Fibroblast of lung (primary cell): Measurements from ENCODE around the gene SAP130. TPM values are rescaled to one million over a fixed set of nuclear protein-coding genes. Genes with fewer than 3 reads are reported as not detected.

ENCODE experiments used
- DNase-seq, 2 donors: peaks; one replicate each; pipeline versions ENCODE4 v3.0.0 to v3.0.0-alpha.2; 2010; ENCODE audit warnings: low read depth in 2 of 2
- H2AFZ ChIP-seq: 2 replicates; pipeline ENCODE4 v1.5.1; 2012; ENCODE audit warnings: low read length, control low read depth, inconsistent platforms
- H3K27ac ChIP-seq: 2 replicates; pipeline ENCODE4 v1.5.1; 2011; ENCODE audit warnings: low read length, control low read depth; ENCODE audit not compliant: insufficient read depth
- H3K27me3 ChIP-seq: 2 replicates; pipeline ENCODE4 v1.5.1; 2011; ENCODE audit warnings: mild to moderate bottlenecking, low read length; ENCODE audit not compliant: control insufficient read depth, insufficient read depth
- H3K36me3 ChIP-seq: 2 replicates; pipeline ENCODE4 v1.5.1; 2011; ENCODE audit warnings: low read length; ENCODE audit not compliant: control insufficient read depth, insufficient read depth
- H3K4me1 ChIP-seq: 2 replicates; pipeline ENCODE4 v1.5.1; 2011; ENCODE audit warnings: low read length; ENCODE audit not compliant: control insufficient read depth, insufficient read depth; ENCODE audit errors: extremely low read depth
- H3K4me2 ChIP-seq: 2 replicates; pipeline ENCODE4 v1.5.1; 2011; ENCODE audit warnings: low read length, control low read depth; ENCODE audit not compliant: insufficient read depth; ENCODE audit errors: extremely low read depth
- H3K4me3 ChIP-seq, 4 experiments: fragments of 200-600 bp in 1 of 4; sonication (generic) in 1 of 4; replicated peaks in 1 of 4; 2 replicates each; pipeline ENCODE4 v1.5.1; 2011 to 2016; ENCODE audit warnings: low read length in 4 of 4, low read depth in 3 of 4, mild to moderate bottlenecking in 3 of 4, control low read depth in 2 of 4, inconsistent platforms in 1 of 4, mixed read lengths in 1 of 4; ENCODE audit not compliant: insufficient read depth in 1 of 4; ENCODE audit errors: control extremely low read depth in 1 of 4
- H3K79me2 ChIP-seq: 2 replicates; pipeline ENCODE4 v1.5.1; 2012; ENCODE audit warnings: mild to moderate bottlenecking, low read length, inconsistent platforms; ENCODE audit not compliant: control insufficient read depth, insufficient read depth
- H3K9ac ChIP-seq: 2 replicates; pipeline ENCODE4 v1.5.1; 2011; ENCODE audit warnings: mild to moderate bottlenecking, low read length, control low read depth; ENCODE audit not compliant: insufficient read depth
- H3K9me3 ChIP-seq: 2 replicates; pipeline ENCODE4 v1.5.1; 2012; ENCODE audit warnings: low read depth, low read length; ENCODE audit not compliant: control insufficient read depth, insufficient read depth
- H4K20me1 ChIP-seq: 2 replicates; pipeline ENCODE4 v1.5.1; 2011; ENCODE audit warnings: low read length; ENCODE audit not compliant: control insufficient read depth, insufficient read depth; ENCODE audit errors: extremely low read depth
- EZH2 ChIP-seq: IDR thresholded peaks from 2 replicates; pipeline ENCODE4 v1.5.1; 2012; ENCODE audit warnings: low read length, control low read depth, mild to moderate bottlenecking; ENCODE audit errors: missing control alignments
- polyA plus RNA-seq, 2 donors: library from polyadenylated mRNA; depleted of rRNA in 1 of 2; stranded (reverse) in 1 of 2; unstranded in 1 of 2; fragments of >200 nt; gene quantifications; 2 replicates each; pipeline ENCODE4 v1.2.1, GENCODE V29; 2011 to 2012; ENCODE audit warnings: missing spikeins in 1 of 2
- total RNA-seq: library from RNA; depleted of rRNA; stranded (reverse); fragments of >200 nt; gene quantifications from 2 replicates; pipeline ENCODE4 v1.2.1, GENCODE V29; 2014
- TF ChIP-seq, protein P1 (sequence below), 2 donors: IDR thresholded peaks in 1 of 2; conservative IDR thresholded peaks in 1 of 2; 1 replicate in 1 of 2; 2 replicates in 1 of 2; pipeline ENCODE4 v1.5.1; 2011 to 2012; ENCODE audit warnings: low read length in 2 of 2, control low read depth in 1 of 2, inconsistent platforms in 1 of 2, low read depth in 1 of 2, mild to moderate bottlenecking in 1 of 2

SAP130 gene
- total and polyA plus RNA-seq, 2 donors (not counting 1 experiment from before 2014, with no cell fraction given): 4.5 to 6.7 TPM

DNA sequence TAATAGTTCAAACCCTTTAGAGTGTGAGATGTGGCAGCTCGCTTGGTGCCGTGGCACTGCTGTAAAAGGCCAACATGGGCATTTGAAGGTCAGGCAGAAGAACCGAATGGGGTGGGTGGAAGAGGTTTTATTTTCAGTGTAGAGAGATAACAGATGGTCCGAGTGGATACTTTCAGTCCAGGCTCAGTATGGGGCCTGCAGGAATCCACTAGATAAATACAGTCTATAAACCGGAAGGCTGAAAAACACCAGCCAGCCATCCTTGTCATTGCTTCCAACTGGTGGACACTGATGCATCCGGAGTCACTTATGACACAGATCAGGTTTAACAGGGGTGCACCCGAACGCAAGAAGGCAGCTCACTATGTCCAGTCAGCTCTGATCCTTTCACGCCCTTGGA, 86.4 kb downstream of the SAP130 start:
- Histone ChIP-seq H3K4me3 (no peak overlapping the region), H3K27me3 (no peaks in the 10 kb centered on the region), H3K4me1 (no peaks in the 10 kb centered on the region), H3K36me3 (peaks cover 5% of the 10 kb centered on the region), H3K79me2 (no peaks in the 10 kb centered on the region), H3K9me3 (no peaks in the 10 kb centered on the region), H3K4me2 (no peak overlapping the region), H3K9ac (no peak overlapping the region), H3K27ac (no peak overlapping the region), H2AFZ (no peak overlapping the region), H4K20me1 (no peaks in the 10 kb centered on the region)
- TF ChIP-seq, protein P1, sequence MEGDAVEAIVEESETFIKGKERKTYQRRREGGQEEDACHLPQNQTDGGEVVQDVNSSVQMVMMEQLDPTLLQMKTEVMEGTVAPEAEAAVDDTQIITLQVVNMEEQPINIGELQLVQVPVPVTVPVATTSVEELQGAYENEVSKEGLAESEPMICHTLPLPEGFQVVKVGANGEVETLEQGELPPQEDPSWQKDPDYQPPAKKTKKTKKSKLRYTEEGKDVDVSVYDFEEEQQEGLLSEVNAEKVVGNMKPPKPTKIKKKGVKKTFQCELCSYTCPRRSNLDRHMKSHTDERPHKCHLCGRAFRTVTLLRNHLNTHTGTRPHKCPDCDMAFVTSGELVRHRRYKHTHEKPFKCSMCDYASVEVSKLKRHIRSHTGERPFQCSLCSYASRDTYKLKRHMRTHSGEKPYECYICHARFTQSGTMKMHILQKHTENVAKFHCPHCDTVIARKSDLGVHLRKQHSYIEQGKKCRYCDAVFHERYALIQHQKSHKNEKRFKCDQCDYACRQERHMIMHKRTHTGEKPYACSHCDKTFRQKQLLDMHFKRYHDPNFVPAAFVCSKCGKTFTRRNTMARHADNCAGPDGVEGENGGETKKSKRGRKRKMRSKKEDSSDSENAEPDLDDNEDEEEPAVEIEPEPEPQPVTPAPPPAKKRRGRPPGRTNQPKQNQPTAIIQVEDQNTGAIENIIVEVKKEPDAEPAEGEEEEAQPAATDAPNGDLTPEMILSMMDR (conservative IDR thresholded peaks at IDR 0.05 in 1 of 2, IDR thresholded peaks at IDR 0.05 in 1 of 2; ENCODE audit: low read depth in 1 of 2, low read length in 2 of 2): no peak
- no peak for TF ChIP-seq EZH2
- DNase-seq: no peak

DNA sequence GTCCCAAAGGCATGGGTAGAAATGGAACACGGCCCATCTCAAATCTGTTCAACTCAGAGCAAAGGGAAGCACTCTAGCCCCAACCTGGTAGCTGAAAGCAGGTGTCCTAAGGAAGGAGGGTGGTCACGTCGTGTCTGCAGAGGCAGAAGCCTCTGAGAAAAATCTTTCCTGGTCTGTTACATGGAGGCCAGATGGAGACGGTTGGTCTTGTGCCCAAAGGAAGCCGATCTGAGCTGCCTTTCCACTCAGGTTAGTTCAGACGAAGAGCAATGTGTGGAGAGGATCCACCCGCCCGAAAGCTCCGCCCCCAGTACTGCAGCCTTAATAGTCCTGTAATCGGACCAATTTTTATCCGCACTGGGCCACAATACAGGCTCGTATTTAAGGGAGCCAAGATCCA, 87.2 kb downstream of the SAP130 start:
- Histone ChIP-seq H3K9ac (no peak overlapping the region), H3K27me3 (no peaks in the 10 kb centered on the region), H3K4me1 (no peaks in the 10 kb centered on the region), H2AFZ (no peak overlapping the region), H3K4me3 (no peak overlapping the region), H4K20me1 (no peaks in the 10 kb centered on the region), H3K9me3 (no peaks in the 10 kb centered on the region), H3K4me2 (no peak overlapping the region), H3K79me2 (no peaks in the 10 kb centered on the region), H3K36me3 (peaks cover 5% of the 10 kb centered on the region), H3K27ac (no peak overlapping the region)
- TF ChIP-seq, protein P1 (conservative IDR thresholded peaks at IDR 0.05 in 1 of 2, IDR thresholded peaks at IDR 0.05 in 1 of 2; ENCODE audit: low read depth in 1 of 2, low read length in 2 of 2): no peak
- no peak for TF ChIP-seq EZH2
- DNase-seq: no peak

DNA sequence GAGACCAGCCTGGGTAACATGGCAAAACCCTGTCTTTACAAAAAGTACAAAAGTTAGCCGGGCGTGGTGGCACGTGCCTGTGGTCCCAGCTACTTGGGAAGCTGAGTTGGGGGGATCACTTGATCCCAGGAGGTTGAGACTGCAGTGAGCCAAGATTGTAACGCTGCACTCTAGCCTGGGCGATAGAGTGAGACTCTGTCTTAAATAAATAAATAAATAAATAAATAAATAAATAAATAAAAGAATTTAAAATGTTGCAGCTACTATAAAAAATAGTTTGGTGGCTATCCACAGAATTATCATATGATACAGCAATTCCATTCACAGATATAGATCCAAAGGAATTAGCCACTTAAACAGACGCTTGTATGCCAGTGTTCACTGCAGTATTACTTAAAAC, 92.5 kb downstream of the SAP130 start:
- TF ChIP-seq, protein P1 (conservative IDR thresholded peaks at IDR 0.05 in 1 of 2, IDR thresholded peaks at IDR 0.05 in 1 of 2; ENCODE audit: low read depth in 1 of 2, low read length in 2 of 2): no peak
- no peak for TF ChIP-seq EZH2
- no peak for DNase-seq
- H3K9ac ChIP-seq: no peak overlapping the region
- H3K4me2 ChIP-seq: no peak overlapping the region
- no peaks in the 10 kb centered on the region for H3K4me1 ChIP-seq
- no peaks in the 10 kb centered on the region for H3K27me3 ChIP-seq
- no peaks in the 10 kb centered on the region for H3K36me3 ChIP-seq
- no peak overlapping the region for H3K4me3 ChIP-seq
- H3K9me3 ChIP-seq: no peaks in the 10 kb centered on the region
- H3K79me2 ChIP-seq: no peaks in the 10 kb centered on the region
- no peaks in the 10 kb centered on the region for H4K20me1 ChIP-seq
- H3K27ac ChIP-seq: no peak overlapping the region
- H2AFZ ChIP-seq: no peak overlapping the region
